ENCODE measurements around the gene GPRC5D. TPM values are rescaled to one million over a fixed set of nuclear protein-coding genes. Genes with fewer than 3 reads are reported as not detected.

The GPRC5D gene
- total and polyA plus RNA-seq, 9 of the 15 experiments (the other 6 are each of a cell fraction or from before 2014, with no cell fraction given), result 1.0 to 1.1 TPM; not detected in 7

DNA sequence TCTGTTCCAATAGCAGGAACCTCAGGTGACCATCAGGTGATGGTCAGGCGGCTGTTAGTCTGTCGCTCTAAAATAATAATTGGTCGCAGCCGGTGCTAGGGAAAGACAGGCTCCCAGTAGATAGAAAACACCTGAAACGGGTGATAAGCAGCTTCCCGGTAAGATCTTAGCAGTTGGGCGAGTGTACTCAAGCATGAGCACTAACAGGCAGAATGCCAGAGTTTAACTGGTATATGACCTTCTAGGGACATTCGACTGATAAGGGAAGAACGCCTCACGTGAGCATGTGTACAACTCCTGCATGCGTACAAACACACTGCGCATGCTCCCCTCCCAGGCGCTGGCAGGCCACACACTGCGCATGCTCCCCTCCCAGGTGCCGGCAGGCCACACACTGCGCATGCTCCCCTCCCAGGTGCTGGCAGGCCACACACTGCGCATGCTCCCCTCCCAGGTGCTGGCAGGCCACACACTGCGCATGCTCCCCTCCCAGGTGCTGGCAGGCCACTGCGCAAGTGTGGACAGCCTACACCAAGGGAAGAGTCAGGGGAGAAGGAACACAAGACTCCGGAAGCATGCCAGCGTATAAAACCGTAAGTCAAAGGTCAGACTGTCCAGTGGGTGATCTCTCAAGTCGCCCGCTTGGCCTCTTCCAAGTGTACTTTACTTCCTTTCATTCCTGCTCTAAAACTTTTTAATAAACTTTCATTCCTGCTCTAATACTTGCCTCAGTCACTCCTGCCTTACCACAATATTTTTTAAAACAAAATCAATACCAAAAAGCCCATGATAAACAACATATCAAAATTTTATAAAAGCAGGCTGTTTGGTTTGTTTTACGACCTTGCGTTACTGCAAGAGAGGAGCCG lies 24.5 kb downstream of the GPRC5D start:
- Histone ChIP-seq H3K4me2 (ENCODE audit: insufficient read depth, low read length) (peak overlapping the region; percentile 83), H4K20me1 (replicated peaks; ENCODE audit: control insufficient read depth, insufficient read depth, low read length) (no peaks in the 10 kb centered on the region), H3K27me3 (ENCODE audit: control insufficient read depth in 2 of 2, insufficient read depth in 2 of 2, low read length in 2 of 2) (no peaks in the 10 kb centered on the region), H3K36me3 (ENCODE audit: control insufficient read depth, insufficient read depth, low read length) (peaks cover 12% of the 10 kb centered on the region; the same call in 1 of the 3 replicates), H3K27ac (ENCODE audit: extremely low read depth, low read depth, low read length) (peak overlapping the region; percentile 80), H3K4me3 (peak overlapping the region; percentile 46), H2AFZ (ENCODE audit: low read depth, low read length) (peak overlapping the region; percentile 94), H3K9ac (ENCODE audit: insufficient read depth in 1 of 2, low read depth in 2 of 2, low read length in 2 of 2) (peak overlapping the region; percentile 73 to 85), H3K4me1 (replicated peaks in 1 of 2; ENCODE audit: control insufficient read depth in 2 of 2, insufficient read depth in 2 of 2, low read length in 2 of 2) (peaks cover 0 to 6% of the 10 kb centered on the region in 2 experiments; a peak in 3 of 5 replicates), H3K9me3 (replicated peaks; ENCODE audit: control insufficient read depth, insufficient read depth, low read depth, low read length) (no peaks in the 10 kb centered on the region; the same call in 1 of the 2 replicates), H3K79me2 (ENCODE audit: control insufficient read depth, insufficient read depth, low read length) (peaks cover 10% of the 10 kb centered on the region), H3K9me1 (ENCODE audit: control insufficient read depth, insufficient read depth, low read length) (no peaks in the 10 kb centered on the region)
- intact Hi-C loops (cut with micrococcal nuclease), result no loop called here
- TSS peak; percentile 92 for BruUV-seq (replicated peaks)
- ChIA-PET POLR2A (interaction anchor here (0.7 kb wide), 1 partner anchor 130 kb away, joined by 3 read pairs; no protein-coding TSS in a partner anchor), CTCF (ENCODE audit: low intra/inter-chr PET ratio) (no interaction called here)
- in situ Hi-C loops (cut with MboI), result no loop called here
- under 1% methylated on average over 23 of the region's 27 CpGs for WGBS (ENCODE audit: insufficient coverage, low coverage, missing lambda C conversion rate)
- ATAC-seq (peak; percentile 98), DNase-seq (ENCODE audit: extremely low read depth in 1 of 4, low spot score in 3 of 4) (peak; percentile 79 to 92 (median 82)), FAIRE-seq (peak; percentile 99)
- TF ChIP-seq POLR2AphosphoS5 (IDR thresholded peaks at IDR 0.05; ENCODE audit: control insufficient read depth, insufficient read depth, low read depth, low read length) (peak; percentile 45; the same call in 1 of the 2 replicates), SMARCE1 (IDR thresholded peaks at IDR 0.05) (peak; percentile 46; the same call in 1 of the 2 replicates), POLR2A (conservative IDR thresholded peaks at IDR 0.05) (peak; percentile 89), GTF2F1 (IDR thresholded peaks at IDR 0.05; ENCODE audit: low read depth, low read length) (no peak), CBX5 (IDR thresholded peaks at IDR 0.05; ENCODE audit: borderline replicate concordance, low read depth) (no peak), TEAD4 (IDR thresholded peaks at IDR 0.05; ENCODE audit: low read length) (peak; percentile 61; the same call in 1 of the 2 replicates), TEAD4 (CRISPR knock-in tag; IDR thresholded peaks at IDR 0.05; ENCODE audit: borderline replicate concordance) (no peak), HEY1 (CRISPR knock-in tag; IDR thresholded peaks at IDR 0.05; ENCODE audit: borderline replicate concordance) (no peak), KAT2B (IDR thresholded peaks at IDR 0.05; ENCODE audit: low read depth, low read length) (no peak), ZNF175 (CRISPR knock-in tag; IDR thresholded peaks at IDR 0.05; ENCODE audit: low read depth) (no peak), PTBP1 (IDR thresholded peaks at IDR 0.05; ENCODE audit: low read depth, low read length) (no peak), FOXP4 (CRISPR knock-in tag; IDR thresholded peaks at IDR 0.05; ENCODE audit: borderline replicate concordance) (no peak), POLR2G (IDR thresholded peaks at IDR 0.05; ENCODE audit: low read depth, low read length) (peak; percentile 46; the same call in 1 of the 2 replicates), CHCHD3 (CRISPR knock-in tag; IDR thresholded peaks at IDR 0.05) (no peak), SRSF3 (IDR thresholded peaks at IDR 0.05; ENCODE audit: insufficient read depth, low read length) (no peak), FIP1L1 (IDR thresholded peaks at IDR 0.05; ENCODE audit: low read depth, low read length, poor library complexity, severe bottlenecking) (no peak), HMG20B (CRISPR knock-in tag; IDR thresholded peaks at IDR 0.05) (no peak), SMAD2 (IDR thresholded peaks at IDR 0.05; ENCODE audit: low read depth, low read length) (no peak), MCM5 (IDR thresholded peaks at IDR 0.05; ENCODE audit: low read depth) (no peak), NFATC3 (IDR thresholded peaks at IDR 0.05) (no peak)
- TF ChIP-seq, protein P1, sequence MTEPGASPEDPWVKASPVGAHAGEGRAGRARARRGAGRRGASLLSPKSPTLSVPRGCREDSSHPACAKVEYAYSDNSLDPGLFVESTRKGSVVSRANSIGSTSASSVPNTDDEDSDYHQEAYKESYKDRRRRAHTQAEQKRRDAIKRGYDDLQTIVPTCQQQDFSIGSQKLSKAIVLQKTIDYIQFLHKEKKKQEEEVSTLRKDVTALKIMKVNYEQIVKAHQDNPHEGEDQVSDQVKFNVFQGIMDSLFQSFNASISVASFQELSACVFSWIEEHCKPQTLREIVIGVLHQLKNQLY (CRISPR knock-in tag; conservative IDR thresholded peaks at IDR 0.05), result no peak
